GM19240 (cell line): ENCODE measurements around the gene AP2S1.
"Not testable (repeated sequence)": the region's sequence is repeated elsewhere in the genome, so short reads cannot be mapped to it uniquely, and the experiment has no call there.

Experiments used
- DNase-seq: peaks from one replicate; pipeline ENCODE4 v3.0.0; 2011; ENCODE audit warnings: low spot score; ENCODE audit not compliant: insufficient read length

AP2S1 gene

GRCh38 chr19:46809534-46810272 lies 40.9 kb downstream of the AP2S1 start:
- no peak for DNase-seq

GRCh38 chr19:46806656-46807055 lies 44.0 kb downstream of the AP2S1 start:
- DNase-seq, result no peak

GRCh38 chr19:46804432-46804831 lies 46.2 kb downstream of the AP2S1 start:
- DNase-seq, result not testable (repeated sequence)

GRCh38 chr19:46803555-46803954 lies 47.1 kb downstream of the AP2S1 start:
- DNase-seq, result no peak

GRCh38 chr19:46802152-46802551 lies 48.5 kb downstream of the AP2S1 start:
- DNase-seq, result no peak

GRCh38 chr19:46798713-46799112 lies 51.9 kb downstream of the AP2S1 start:
- DNase-seq, result no peak

- DNase-seq, result no peak
Observed at GRCh38 chr19:46797881-46798280, 52.8 kb downstream of the AP2S1 start.

GRCh38 chr19:46791944-46792343 lies 58.7 kb downstream of the AP2S1 start:
- DNase-seq, result no peak

- DNase-seq, result no peak
Observed at GRCh38 chr19:46789371-46789770, 61.3 kb downstream of the AP2S1 start.

- DNase-seq, result no peak
Observed at GRCh38 chr19:46788968-46789338, 61.7 kb downstream of the AP2S1 start.

- DNase-seq, result peak; percentile 94
Observed at GRCh38 chr19:46788262-46788967, 62.2 kb downstream of the AP2S1 start, which contains the start of gene SLC1A5. Gene SLC1A5, minus strand, starts transcription at chr19:46788594. Its CDS starts 629 bp downstream, at chr19:46787965.
